GM21529 (cell line): ENCODE measurements around the gene TMEM44.

Experiments used
- ATAC-seq: cut with Tn5 transposase; IDR thresholded peaks from one replicate; pipeline ENCODE4 v1.9.1; 2021; ENCODE audit not compliant: unreplicated experiment

The TMEM44 gene

DNA sequence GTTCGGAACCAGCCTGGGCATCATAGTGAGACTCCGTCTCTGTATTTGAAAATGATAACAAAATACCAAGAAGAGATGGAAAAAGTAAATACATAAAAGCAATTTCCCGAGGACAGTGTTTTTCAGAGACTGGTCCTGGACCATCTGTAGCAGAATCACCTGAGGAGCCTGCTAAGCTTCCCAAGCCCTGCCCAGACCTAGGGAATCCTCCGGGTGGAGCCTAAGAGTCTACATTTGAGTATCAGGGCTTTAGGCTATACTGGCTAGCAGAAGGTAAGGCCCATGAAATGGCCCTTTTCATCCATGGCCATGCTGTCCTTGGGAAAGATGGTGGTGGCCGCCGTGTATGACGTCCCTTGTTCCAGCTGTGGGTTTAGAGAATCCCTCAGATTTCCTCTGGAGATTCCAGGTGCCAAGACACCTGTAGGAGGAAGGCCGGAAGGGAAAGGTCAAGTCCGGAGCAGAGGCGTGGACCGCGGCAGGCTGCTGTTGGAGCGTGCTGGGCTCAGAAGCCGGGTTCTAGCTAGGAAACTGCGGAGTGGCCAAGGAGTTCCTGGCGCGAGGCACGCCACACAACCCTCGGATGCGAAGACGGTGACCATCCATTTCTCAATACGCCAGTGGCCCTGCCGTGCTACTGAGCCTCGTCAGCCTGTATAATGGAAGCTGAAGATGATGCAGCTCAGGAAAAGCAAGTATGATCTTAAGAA is 50.9 kb downstream of the TMEM44 start:
- ATAC-seq: no peak

DNA sequence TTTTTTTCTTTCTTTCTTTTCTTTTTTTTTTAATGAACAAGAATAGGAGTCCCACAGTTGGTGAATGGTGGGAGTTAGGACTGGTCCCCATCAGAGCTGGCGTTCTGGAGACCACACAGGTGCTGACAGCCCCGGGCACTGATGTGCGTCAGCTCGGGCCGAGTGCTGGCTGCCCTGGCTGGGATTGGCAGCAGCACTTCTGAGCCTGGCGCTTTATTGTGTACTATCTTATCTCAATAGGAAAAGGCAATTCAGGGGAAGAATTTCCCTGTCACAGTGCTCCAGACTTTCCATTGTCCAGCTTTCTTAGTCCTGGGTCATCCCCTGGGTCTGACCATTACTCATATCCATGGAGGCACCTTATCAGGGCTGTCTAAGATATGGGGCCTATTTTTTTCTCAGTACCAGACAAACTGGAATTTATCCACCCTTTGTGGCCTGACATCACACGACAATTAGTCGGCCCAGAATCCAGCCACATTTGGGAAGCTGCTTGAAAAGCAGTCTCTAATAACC is 54.1 kb downstream of the TMEM44 start:
- ATAC-seq: no peak

DNA sequence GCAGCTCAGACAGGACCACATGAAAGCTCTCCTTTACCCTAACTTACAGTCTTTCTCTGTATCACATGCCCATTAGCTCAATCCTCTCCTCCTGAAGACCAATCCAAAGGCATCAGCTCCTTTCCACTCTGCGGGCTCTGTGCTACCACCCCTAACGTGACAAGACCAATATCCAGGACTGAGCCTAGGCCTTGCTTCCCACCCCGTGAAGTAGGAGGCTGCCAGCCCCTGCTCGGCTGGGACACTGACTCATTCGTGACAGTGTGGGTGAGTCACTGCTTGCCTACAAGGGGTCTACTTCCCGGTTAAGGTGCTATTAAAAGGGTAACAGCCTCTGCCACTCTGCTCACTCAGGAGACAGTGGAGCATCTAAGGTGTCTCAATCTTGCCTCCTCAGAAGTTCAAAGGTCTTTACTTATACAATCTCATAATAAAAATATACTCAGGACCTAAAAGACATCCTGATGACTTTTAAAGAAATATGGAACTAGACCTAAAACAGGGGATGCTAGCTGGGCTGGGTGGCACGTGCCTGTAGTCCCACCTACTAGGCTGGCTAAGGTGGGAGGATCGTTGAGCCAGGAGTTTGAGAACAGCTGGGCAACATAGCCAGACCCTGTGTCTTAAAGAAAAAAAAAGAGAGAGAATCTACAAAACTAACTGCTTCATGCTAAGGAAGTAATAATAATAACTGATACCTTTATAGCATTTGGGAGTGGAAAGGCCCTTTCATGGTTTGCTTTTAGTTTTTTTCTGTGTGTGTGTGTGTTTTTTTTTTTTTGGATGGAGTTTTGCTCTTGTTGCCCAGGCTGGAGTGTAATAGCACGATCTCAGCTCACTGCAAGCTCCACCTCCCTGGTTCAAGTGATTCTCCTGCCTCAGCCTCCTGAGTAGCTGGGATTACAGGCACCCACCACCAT is 55.0 kb downstream of the TMEM44 start:
- no peak for ATAC-seq

DNA sequence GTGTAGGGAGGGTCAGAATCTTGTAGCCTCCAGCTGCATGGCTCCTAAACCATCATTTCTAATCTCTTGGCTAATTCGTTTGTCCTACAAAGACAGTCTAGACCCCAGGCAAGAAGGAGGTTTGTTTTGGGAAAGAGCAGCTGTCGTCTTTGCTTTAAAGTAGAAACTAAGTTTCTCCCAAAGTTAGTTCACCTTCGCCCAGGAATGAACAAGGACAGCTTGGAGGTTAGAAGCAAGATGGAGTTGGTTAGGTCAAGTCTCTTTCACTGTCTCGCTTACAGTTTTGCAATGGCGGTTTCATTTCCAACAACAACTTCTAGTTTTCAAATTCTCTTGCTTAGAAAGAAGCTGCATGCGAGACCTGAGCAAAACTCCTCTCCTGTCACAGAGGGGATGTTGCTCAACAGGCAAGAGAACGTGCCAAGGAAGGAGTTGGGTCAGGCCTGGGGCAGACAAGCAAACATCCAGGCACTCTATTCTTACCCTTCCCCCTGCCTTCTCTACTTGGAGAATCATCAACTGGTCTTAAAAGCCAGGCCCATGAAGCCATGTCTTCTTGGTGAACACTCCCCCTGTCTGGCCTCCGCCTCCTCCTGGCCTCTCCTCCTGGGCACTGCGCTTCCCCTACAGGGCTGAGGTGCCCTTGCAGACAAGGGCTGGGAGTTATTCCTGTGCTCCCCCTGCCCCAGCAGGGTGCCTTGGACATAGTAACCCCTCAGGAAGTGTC is 57.6 kb downstream of the TMEM44 start:
- ATAC-seq: no peak

DNA sequence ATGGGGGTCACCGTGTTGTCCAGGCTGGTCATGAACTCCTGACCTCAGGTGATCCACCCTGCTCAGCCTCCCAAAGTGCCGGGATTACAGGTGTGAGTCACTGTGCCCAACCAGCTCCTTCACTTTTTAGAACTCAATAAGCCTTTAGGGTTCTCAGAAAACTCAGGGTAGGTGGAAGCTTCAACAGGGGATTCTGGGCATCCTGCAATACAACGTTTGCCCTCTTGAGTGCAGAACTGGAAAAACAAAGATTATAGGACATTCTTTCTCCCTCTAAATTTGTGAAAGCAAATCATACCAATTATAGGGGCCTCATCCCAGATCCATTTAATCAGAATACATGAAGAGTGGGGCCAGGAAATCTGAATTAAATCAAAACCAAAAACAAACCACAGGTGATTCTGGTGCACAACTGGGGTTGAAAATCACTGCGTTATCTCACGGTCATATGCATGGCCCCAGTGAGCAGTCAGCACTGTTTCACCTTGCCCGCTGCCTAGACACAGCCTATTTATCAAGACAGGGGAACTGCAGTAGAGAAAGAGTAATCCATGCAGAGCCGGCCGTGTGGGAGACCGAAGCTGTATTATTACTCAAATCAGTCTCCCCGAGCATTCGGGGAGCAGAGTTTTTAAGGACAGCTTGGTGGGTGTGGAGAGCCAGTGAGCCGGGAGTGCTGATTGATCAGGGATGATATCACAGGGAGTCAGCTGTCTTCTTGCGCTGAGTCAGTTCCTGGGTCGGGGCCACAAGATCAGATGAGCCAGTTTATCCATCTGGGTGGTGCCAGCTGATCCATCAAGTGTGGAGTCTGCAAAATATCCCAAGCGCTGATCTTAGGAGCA is 58.4 kb downstream of the TMEM44 start:
- ATAC-seq: no peak

DNA sequence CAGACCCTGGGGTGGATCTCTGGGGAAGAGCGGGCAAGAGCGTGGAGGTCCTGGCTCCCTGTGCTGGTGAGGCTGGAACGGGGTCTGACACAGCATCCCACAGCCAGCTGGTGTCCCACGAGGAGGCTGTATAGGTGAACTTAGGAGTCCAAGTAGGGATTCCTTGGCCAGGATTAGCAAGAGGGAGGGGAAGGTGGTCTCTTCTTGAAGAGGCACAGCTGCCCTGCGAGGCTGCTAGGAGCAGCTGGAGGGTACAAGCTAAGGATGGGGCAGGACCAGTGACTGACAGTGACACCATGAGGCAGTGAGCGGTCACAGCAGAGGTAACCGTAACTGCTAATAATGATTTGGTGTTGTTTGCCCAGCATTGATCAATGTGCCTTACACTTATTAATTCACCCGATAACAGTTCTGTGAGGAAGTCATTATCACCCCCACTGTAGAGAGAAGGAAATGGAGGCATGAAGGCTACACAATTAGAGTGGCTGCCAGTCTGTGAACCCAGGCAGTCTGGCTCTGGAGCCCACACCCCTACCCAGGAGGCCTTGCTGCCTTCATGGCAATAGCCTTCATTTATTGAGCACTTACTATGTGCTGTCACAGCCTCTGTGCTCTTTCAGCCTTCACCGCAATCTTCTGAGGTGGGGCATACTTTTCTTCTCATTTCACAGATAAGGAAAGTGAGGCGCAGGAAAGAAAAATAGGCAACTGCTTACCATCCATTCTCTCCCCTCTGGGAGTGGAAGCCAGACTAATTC is 59.4 kb downstream of the TMEM44 start:
- peak; percentile 88 for ATAC-seq

DNA sequence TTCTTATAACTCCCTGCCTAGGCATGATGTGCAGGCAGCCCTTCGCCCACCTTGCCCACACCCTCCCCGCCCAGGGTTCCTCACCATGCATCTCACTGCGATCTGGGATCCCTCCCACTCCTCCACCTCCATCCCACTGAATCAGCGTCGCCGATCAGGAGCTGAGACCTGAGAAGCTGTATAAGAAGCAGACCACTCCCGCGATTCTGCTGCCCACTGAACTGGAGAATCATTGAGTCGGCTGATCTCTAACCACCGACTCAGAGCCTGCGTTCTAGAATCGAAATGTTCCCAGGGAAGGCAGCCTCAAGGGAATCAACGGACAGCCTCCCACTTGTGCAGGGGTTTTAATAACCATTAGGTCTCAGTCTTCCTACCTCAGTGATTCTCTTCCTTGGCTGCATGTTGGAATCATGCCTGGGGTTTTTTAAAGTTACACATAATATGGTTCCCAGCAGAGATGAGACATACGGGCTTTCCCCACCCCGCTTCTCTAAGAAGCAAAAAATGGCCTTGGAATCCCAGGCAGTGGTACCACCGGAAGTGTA is 60.2 kb downstream of the TMEM44 start:
- ATAC-seq: no peak

DNA sequence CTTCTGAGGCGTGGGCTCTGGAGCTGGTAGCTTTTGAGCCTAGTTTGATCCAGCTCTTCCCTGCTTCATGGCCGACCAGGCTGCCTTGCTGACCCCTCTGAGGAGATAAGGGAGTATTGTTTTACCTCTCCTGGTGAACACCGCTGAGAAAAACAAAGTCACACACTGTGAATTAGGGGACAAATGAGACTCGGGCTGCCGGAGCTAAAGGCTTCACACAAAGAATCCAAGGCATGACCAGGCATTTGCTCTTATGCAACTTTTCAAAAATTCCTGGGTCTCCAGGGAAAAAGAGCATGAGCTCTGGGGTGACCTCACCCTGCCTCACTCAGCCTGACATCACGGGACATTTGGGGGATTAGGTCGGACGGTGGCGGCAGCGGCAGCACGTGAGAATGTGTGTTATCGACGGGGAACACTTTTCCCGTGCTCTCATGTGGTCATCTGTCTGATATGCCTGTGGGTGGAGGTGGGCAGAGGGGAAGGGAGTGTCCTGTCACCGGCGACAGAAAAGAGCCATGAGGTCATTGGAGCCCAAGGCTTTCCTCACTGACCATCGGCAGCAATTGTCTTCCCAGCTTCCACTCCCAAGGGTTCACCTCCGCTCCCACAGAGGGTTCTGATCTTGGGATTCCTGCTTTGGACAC is 61.0 kb downstream of the TMEM44 start:
- no peak for ATAC-seq

DNA sequence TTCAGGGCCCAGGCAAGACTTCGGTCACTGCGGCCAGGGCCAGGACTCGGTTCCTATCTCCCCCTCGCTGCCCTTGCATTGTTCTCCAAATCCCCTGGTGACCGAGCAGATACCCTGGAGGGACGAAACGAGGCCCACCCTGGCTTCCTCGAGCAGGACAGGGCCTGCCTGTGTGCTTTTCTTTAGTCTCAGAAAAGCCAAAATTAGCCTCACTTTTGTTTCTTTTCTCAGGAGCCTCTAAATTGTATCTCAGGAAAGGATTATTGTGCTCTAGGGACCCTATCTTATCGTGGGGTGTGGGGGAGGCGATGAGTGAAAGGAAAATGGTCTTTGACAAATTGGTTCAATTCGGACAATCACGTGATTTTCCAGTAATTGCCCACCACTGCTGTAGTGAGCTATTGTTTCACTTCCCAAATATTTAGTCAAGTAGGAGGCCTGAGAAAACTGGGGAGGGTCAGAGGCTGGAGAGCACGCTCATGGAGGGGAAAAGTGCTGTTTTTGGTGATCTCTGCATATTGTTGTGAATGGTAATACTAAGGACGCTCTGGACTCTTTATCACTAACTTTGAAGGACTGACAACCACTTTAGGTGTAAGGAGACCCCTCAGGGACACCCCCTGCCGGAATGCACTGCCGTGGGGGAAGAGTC is 61.6 kb downstream of the TMEM44 start:
- ATAC-seq: no peak

DNA sequence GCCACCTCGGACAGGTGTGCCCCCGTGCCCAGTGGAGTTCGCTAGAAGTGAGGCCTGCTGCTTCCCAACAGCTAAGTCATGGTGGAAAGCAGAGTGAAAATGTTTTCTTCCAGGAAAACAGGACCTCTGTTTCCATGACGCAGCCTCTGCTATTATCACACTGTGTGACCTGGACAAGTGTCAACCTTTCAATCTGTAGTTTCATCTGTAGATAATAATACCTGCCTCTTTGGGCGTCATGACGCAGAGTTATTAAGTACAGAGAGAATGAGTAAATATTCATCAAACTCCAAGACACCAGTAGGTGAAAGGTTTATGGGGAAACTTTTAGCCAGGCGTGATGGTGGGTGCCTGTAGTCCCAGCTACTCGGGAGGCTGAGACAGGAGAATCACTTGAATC is 62.3 kb downstream of the TMEM44 start:
- ATAC-seq: no peak

DNA sequence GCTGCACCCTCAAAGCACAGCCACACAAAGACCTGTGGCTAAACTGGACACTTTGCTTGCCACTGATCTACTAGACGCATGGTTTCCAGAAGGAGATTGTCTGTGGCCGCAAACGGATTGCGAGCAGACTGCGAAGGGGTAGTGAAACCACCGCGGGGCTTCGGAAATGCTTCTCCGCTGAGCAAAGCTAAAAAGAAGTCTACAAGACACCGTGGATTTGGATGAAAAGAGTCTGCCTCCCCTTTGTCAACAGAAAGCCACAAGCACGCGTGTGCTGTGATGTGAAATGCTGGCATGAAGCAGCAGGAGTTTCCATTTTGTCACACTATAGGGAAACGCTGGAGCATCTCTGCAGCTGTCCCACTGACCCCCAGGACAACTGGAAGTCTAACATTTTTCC is 63.0 kb downstream of the TMEM44 start:
- ATAC-seq: no peak

DNA sequence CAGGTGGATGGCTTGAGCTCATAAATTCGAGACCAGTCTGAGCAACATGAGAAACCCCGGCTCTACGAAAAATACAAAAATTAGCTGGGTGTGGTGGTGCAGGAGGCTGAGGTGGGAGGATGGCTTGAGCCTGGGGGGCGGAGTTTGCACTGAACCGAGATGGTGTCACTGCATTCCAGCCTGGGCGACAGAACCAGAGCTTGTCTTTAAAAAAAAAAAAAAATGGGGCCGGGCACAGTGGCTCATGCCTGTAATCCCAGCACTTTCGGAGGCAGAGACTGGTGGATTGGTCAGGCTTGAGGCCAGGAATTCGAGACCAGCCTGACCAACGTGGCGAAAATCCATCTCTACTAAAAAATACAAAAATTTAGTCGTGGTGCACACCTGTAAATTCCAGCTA is 64.0 kb downstream of the TMEM44 start:
- no peak for ATAC-seq

DNA sequence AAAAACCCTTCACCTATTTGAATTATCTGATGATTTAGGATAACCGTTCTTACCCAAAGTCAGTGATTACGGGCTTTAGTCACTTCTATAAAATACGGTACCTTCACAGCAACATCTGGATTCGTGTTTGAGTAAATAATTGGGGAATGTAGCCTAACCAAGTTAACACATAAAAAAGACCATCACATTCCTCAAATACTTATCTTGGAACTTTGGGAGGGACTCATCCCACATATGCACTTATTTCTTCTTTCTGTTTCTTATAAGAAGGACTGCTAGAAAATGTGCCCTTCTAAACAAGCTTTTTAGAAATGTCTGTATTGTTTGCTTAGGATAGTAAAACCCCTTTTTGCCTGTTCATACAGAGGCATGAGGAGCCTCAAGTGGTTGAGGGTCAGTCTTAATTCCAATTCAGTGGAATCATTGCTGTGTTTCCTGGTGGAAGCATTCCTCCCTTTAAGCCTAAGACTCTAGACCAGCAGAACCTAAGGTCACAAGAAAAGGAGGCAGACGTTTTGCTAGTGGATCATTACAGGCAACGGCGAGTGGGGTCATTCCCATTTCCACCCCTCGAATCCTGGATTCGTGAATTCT is 67.5 kb downstream of the TMEM44 start:
- no peak for ATAC-seq

DNA sequence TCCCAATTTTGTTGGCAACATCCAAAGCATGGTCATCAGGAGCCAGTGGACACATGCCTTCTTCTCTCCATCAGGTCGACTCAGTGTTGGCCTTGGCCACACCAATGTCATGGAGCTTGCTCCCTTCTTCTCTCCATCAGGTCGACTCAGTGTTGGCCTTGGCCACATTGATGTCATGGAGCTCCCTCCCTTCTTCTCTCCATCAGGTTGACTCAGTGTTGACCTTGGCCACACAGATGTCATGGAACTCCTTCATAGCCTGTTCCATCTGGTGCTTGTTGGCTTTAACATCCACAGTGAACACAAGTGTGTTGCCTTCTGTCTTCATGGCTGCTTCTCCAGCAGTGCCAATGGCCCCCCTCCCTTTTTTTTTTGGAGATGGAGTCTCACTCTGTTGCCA is 70.2 kb downstream of the TMEM44 start:
- no peak for ATAC-seq

DNA sequence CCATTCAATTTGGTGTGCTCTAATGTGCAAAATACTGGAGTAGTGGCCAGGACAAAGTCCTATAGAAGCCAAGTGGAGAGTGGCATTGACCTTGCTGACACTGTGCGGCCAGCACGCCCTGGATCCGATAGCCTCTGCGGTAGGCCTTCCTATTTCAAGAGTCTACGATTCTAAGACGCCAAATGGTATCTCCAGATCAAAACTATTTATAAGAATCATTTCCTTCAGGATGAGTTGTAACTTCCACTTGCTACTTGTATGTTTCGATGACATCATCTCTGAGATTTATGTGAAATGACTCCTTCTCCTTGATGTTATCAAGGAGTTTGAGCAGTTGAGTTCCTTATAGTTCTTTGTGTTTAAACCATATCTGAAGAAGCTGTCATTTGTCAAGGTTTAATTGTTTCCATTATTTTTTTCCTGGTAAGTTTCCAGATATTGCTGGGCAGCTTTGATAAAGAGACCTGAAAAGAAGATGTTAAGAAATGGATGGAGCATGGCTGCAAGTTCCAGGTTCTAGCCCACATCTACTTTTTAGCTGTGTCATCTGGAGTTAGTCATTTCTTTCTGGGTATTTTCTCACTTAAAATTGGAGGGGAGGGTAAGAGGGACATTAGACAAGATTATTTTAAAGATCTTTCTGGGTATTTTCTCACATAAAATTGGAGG is 71.8 kb downstream of the TMEM44 start:
- no peak for ATAC-seq

DNA sequence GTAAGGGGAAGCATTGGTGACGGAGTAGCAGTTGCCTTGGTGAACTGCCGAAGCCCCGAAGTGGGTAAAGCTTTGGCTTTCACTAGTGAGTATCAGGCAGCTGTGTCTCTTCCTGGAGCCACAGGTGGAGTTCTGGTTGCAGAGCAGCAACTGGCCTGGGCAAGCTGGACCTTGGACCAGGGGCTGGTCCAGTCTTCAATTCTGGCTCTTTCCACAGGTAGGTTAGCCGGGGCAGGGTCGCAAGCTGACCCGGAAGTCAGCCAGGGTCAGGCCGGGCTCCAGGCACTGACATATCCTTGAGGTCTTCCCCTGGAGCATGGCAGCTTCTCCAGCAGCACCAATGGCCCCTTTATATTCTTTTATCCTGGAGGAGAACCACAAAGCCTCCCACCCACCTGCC is 73.2 kb downstream of the TMEM44 start:
- no peak for ATAC-seq

DNA sequence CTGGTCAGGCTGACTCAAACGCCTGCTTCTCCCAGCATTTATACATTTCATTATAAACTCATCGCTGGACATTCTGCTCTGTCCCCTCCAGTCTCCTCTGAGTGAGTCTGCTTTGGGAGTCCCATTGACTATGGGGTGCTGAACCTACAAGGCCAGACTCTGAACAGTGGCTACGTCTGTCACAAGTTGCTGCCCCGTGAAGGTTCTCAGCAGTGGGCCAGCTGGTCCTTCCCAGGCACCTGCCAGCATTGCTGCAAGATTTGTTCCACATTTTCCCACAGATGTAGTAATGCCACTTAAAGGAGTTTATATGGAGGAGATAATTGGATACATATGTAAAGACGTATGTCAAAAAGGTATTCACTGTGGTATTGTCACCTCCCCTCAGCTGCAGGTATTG is 73.7 kb downstream of the TMEM44 start:
- ATAC-seq: no peak
